OCI-LY1 (cell line): Measurements from ENCODE around the gene ULK4.

Source experiments
- H2AFZ ChIP-seq: fragments of 200-600 bp; sonication (generic), shearing (Covaris generic); 2 replicates; pipeline ENCODE4 v1.6.0; 2014; ENCODE audit warnings: antibody characterized with exemption, mild to moderate bottlenecking, low read length
- H3F3A ChIP-seq: fragments of 200-600 bp; sonication (generic), shearing (Covaris generic); 2 replicates; pipeline ENCODE4 v1.6.0; 2014; ENCODE audit warnings: mild to moderate bottlenecking, antibody characterized with exemption, low read length, moderate library complexity; ENCODE audit not compliant: insufficient read depth
- H3K27ac ChIP-seq: fragments of 200-600 bp; sonication (generic); 2 replicates; pipeline ENCODE4 v1.5.1; 2014; ENCODE audit warnings: low read length, mixed run types, mild to moderate bottlenecking, low read depth; ENCODE audit not compliant: poor library complexity, severe bottlenecking
- H3K27me3 ChIP-seq: fragments of 200-600 bp; sonication (generic); 2 replicates; pipeline ENCODE4 v1.6.0; 2014; ENCODE audit warnings: antibody characterized with exemption, mild to moderate bottlenecking, low read length, moderate library complexity; ENCODE audit not compliant: insufficient read depth
- H3K36me3 ChIP-seq: fragments of 200-600 bp; sonication (generic); 2 replicates; pipeline ENCODE4 v1.6.1; 2014; ENCODE audit warnings: mild to moderate bottlenecking, antibody characterized with exemption, low read length, moderate library complexity, mixed read lengths; ENCODE audit not compliant: insufficient read depth
- H3K4me1 ChIP-seq: fragments of 200-600 bp; sonication (generic); 2 replicates; pipeline ENCODE4 v1.5.1; 2014; ENCODE audit warnings: mild to moderate bottlenecking, low read length, moderate library complexity; ENCODE audit not compliant: insufficient read depth, severe bottlenecking
- H3K4me2 ChIP-seq: fragments of 200-600 bp; sonication (generic), shearing (Covaris generic); 2 replicates; pipeline ENCODE4 v1.6.1; 2014; ENCODE audit warnings: low read length
- H3K4me3 ChIP-seq: fragments of 200-600 bp; sonication (generic); 2 replicates; pipeline ENCODE4 v1.5.1; 2014; ENCODE audit warnings: low read length, low read depth, mild to moderate bottlenecking, mixed read lengths; ENCODE audit not compliant: poor library complexity, severe bottlenecking
- H3K79me2 ChIP-seq: fragments of 200-600 bp; shearing (Covaris generic); 2 replicates; pipeline ENCODE4 v1.6.1; 2016; ENCODE audit warnings: mixed run types, low read length, mixed read lengths; ENCODE audit not compliant: insufficient read depth
- H3K9ac ChIP-seq: fragments of 200-600 bp; sonication (generic), shearing (Covaris generic); 2 replicates; pipeline ENCODE4 v1.6.1; 2014; ENCODE audit warnings: mild to moderate bottlenecking, low read length, mixed read lengths
- H3K9me2 ChIP-seq: fragments of 200-600 bp; sonication (generic), shearing (Covaris generic); 2 replicates; pipeline ENCODE4 v1.6.1; 2014; ENCODE audit warnings: low read depth, mild to moderate bottlenecking, low read length, mixed read lengths
- H3K9me3 ChIP-seq: fragments of 200-600 bp; shearing (Covaris generic); 2 replicates; pipeline ENCODE4 v1.6.1; 2014; ENCODE audit warnings: low read length, mixed read lengths
- H4K20me1 ChIP-seq: fragments of 200-600 bp; sonication (generic), shearing (Covaris generic); 2 replicates; pipeline ENCODE4 v1.6.0; 2016; ENCODE audit warnings: mild to moderate bottlenecking, low read length; ENCODE audit not compliant: insufficient read depth
- CTCF ChIP-seq: fragments of 200-600 bp; sonication (generic), shearing (Covaris generic); IDR thresholded peaks from 2 replicates; pipeline ENCODE4 v1.5.1; 2017; ENCODE audit warnings: mild to moderate bottlenecking, antibody characterized with exemption, low read length, moderate library complexity, mixed read lengths
- EZH2 ChIP-seq: fragments of 200-600 bp; sonication (generic), shearing (Covaris generic); IDR thresholded peaks from 2 replicates; pipeline ENCODE4 v1.8.0; 2017; ENCODE audit warnings: borderline replicate concordance, mixed run types, mild to moderate bottlenecking, antibody characterized with exemption, low read length, moderate library complexity, mixed read lengths

Gene ULK4

GRCh38 chr3:41430886-41431285 lies 531.0 kb downstream of the ULK4 start:
- Histone ChIP-seq H4K20me1 (no peaks in the 10 kb centered on the region), H3F3A (no peaks in the 10 kb centered on the region), H3K9ac (no peak overlapping the region), H3K79me2 (no peaks in the 10 kb centered on the region), H3K4me3 (no peak overlapping the region), H3K27ac (no peak overlapping the region), H3K4me1 (no peaks in the 10 kb centered on the region), H3K9me3 (no peaks in the 10 kb centered on the region), H3K4me2 (no peak overlapping the region), H3K9me2 (no peaks in the 10 kb centered on the region), H3K27me3 (no peaks in the 10 kb centered on the region), H3K36me3 (no peaks in the 10 kb centered on the region), H2AFZ (no peak overlapping the region)
- TF ChIP-seq CTCF (no peak), EZH2 (no peak)

GRCh38 chr3:41430391-41430790 lies 531.5 kb downstream of the ULK4 start:
- Histone ChIP-seq H4K20me1 (no peaks in the 10 kb centered on the region), H3K27ac (no peak overlapping the region)

GRCh38 chr3:41426485-41426884 lies 535.4 kb downstream of the ULK4 start:
- TF ChIP-seq CTCF: no peak
- TF ChIP-seq EZH2: no peak
- no peak overlapping the region for H3K4me2 ChIP-seq
- H3K27me3 ChIP-seq: no peaks in the 10 kb centered on the region
- no peaks in the 10 kb centered on the region for H4K20me1 ChIP-seq
- H3K4me1 ChIP-seq: no peaks in the 10 kb centered on the region
- H3K9me2 ChIP-seq: no peaks in the 10 kb centered on the region
- no peak overlapping the region for H3K27ac ChIP-seq
- H3K36me3 ChIP-seq: no peaks in the 10 kb centered on the region
- H3F3A ChIP-seq: no peaks in the 10 kb centered on the region
- H3K9me3 ChIP-seq: no peaks in the 10 kb centered on the region
- no peak overlapping the region for H3K9ac ChIP-seq
- no peaks in the 10 kb centered on the region for H3K79me2 ChIP-seq
- H2AFZ ChIP-seq: no peak overlapping the region
- H3K4me3 ChIP-seq: no peak overlapping the region

More at GRCh38 chr3:41430391-41430790, 531.5 kb downstream of the ULK4 start:
- Histone ChIP-seq H3K27me3 (no peaks in the 10 kb centered on the region), H2AFZ (no peak overlapping the region), H3K9ac (no peak overlapping the region), H3K4me1 (no peaks in the 10 kb centered on the region), H3K9me2 (no peaks in the 10 kb centered on the region), H3K36me3 (no peaks in the 10 kb centered on the region), H3F3A (no peaks in the 10 kb centered on the region), H3K79me2 (no peaks in the 10 kb centered on the region), H3K4me2 (no peak overlapping the region), H3K4me3 (no peak overlapping the region), H3K9me3 (no peaks in the 10 kb centered on the region)
- TF ChIP-seq CTCF: no peak
- TF ChIP-seq EZH2: no peak
